HG02678 (cell line): ENCODE measurements around the gene SLC38A3.

Source experiments
- ATAC-seq: cut with Tn5 transposase; IDR thresholded peaks from one replicate; pipeline ENCODE4 v1.9.1; 2021; ENCODE audit warnings: mild to moderate bottlenecking, moderate library complexity; ENCODE audit not compliant: unreplicated experiment

The SLC38A3 gene

GRCh38 chr3:50264383-50264963, 59.4 kb downstream of the SLC38A3 start:
- no peak for ATAC-seq

GRCh38 chr3:50264964-50265485, 60.0 kb downstream of the SLC38A3 start:
- no peak for ATAC-seq

GRCh38 chr3:50265571-50265970, 60.5 kb downstream of the SLC38A3 start:
- no peak for ATAC-seq

- ATAC-seq: no peak
These were observed 60.9 kb downstream of the SLC38A3 start for GRCh38 chr3:50266017-50266416.

- no peak for ATAC-seq
These were observed 61.8 kb downstream of the SLC38A3 start for GRCh38 chr3:50266836-50267235.

GRCh38 chr3:50267280-50267913, 62.3 kb downstream of the SLC38A3 start:
- no peak for ATAC-seq

- no peak for ATAC-seq
These were observed 63.2 kb downstream of the SLC38A3 start for GRCh38 chr3:50268276-50268675.

- ATAC-seq: no peak
These were observed 63.8 kb downstream of the SLC38A3 start, which contains the start of gene SEMA3B for GRCh38 chr3:50268703-50269451. TSS of gene SEMA3B (plus strand) at chr3:50269147. CDS start at chr3:50269241, 94 bp downstream.

GRCh38 chr3:50269460-50269859, 64.4 kb downstream of the SLC38A3 start:
- ATAC-seq: no peak

- ATAC-seq: no peak
These were observed 64.9 kb downstream of the SLC38A3 start for GRCh38 chr3:50269977-50270413.

GRCh38 chr3:50270422-50271224, 65.6 kb downstream of the SLC38A3 start:
- no peak for ATAC-seq
